HEK293 (cell line): ENCODE data around the gene NAV2.

Source experiments
- CTCF ChIA-PET: fragments of 350-600 bp; formaldehyde crosslinking; extraction: SDS; loops from one replicate; lab custom pipeline; 2021; ENCODE audit warnings: antibody characterized with exemption; lab: Yijun Ruan, JAX
- POLR2A ChIA-PET: fragments of 300-600 bp; formaldehyde crosslinking; extraction: SDS; loops from one replicate; lab custom pipeline; 2020; ENCODE audit warnings: antibody characterized with exemption, inconsistent platforms; lab: Yijun Ruan, JAX
- H3K27ac ChIP-seq: fragments of 200-500 bp; sonication (Bioruptor generic); 2 replicates; pipeline ENCODE4 v1.5.1; 2014; ENCODE audit warnings: low read depth, low read length, control low read depth, inconsistent platforms; ENCODE audit errors: extremely low read depth
- H3K36me3 ChIP-seq, 2 experiments: fragments of 200-500 bp in 1 of 2; sonication (Bioruptor generic) in 1 of 2; 1 replicate in 1 of 2; 2 replicates in 1 of 2; pipeline ENCODE4 v1.5.1; 2014 to 2017; ENCODE audit warnings: inconsistent platforms in 2 of 2, low read length in 2 of 2; ENCODE audit not compliant: control insufficient read depth in 2 of 2, insufficient read depth in 1 of 2
- H3K4me1 ChIP-seq: fragments of 200-500 bp; sonication (Bioruptor generic); 2 replicates; pipeline ENCODE4 v1.5.1; 2014; ENCODE audit warnings: mild to moderate bottlenecking, low read length, inconsistent platforms; ENCODE audit not compliant: control insufficient read depth, insufficient read depth
- H3K4me3 ChIP-seq: 2 replicates; pipeline ENCODE4 v1.5.1; 2011; ENCODE audit warnings: low read depth, mild to moderate bottlenecking, control low read depth, low read length, moderate library complexity
- H3K9me3 ChIP-seq: fragments of 200-500 bp; sonication (Bioruptor generic); 2 replicates; pipeline ENCODE4 v1.5.1; 2014; ENCODE audit warnings: low read depth, low read length, inconsistent platforms; ENCODE audit not compliant: control insufficient read depth, insufficient read depth
- BCL11B ChIP-seq: fragments of 450-650 bp; formaldehyde crosslinking; IDR thresholded peaks from 2 replicates; pipeline ENCODE4 v1.5.1; 2016; ENCODE audit warnings: low read depth, missing biosample characterization, missing genetic modification characterization
- BCL6B ChIP-seq: fragments of 450-650 bp; formaldehyde crosslinking; IDR thresholded peaks from 2 replicates; pipeline ENCODE4 v1.5.1; 2017; ENCODE audit warnings: missing biosample characterization, missing genetic modification characterization
- KLF8 ChIP-seq: fragments of 450-650 bp; formaldehyde crosslinking; IDR thresholded peaks from 2 replicates; pipeline ENCODE4 v1.5.1; 2016; ENCODE audit warnings: missing biosample characterization, missing genetic modification characterization
- SCRT1 ChIP-seq: fragments of 450-650 bp; formaldehyde crosslinking; IDR thresholded peaks from 2 replicates; pipeline ENCODE4 v1.5.1; 2016; ENCODE audit warnings: missing biosample characterization, missing genetic modification characterization, borderline replicate concordance
- SETDB1 ChIP-seq: IDR thresholded peaks from one replicate; pipeline ENCODE4 v1.6.1; 2017; ENCODE audit warnings: mild to moderate bottlenecking, low read length, moderate library complexity, mixed read lengths; ENCODE audit not compliant: insufficient read length
- ZBTB17 ChIP-seq: fragments of 450-650 bp; formaldehyde crosslinking; IDR thresholded peaks from 2 replicates; pipeline ENCODE4 v1.5.1; 2016; ENCODE audit warnings: missing biosample characterization, missing genetic modification characterization
- ZEB2 ChIP-seq: fragments of 450-650 bp; formaldehyde crosslinking; IDR thresholded peaks from 2 replicates; pipeline ENCODE4 v1.5.1; 2016; ENCODE audit warnings: missing biosample characterization, missing genetic modification characterization
- ZNF138 ChIP-seq: fragments of 450-650 bp; formaldehyde crosslinking; IDR thresholded peaks from 2 replicates; pipeline ENCODE4 v1.5.1; 2016; ENCODE audit warnings: missing biosample characterization, missing genetic modification characterization, borderline replicate concordance
- ZNF184 ChIP-seq: fragments of 450-650 bp; IDR thresholded peaks from 2 replicates; pipeline ENCODE4 v1.5.1; 2018; ENCODE audit warnings: missing biosample characterization, mild to moderate bottlenecking, missing genetic modification characterization
- ZNF19 ChIP-seq: fragments of 450-650 bp; formaldehyde crosslinking; IDR thresholded peaks from 2 replicates; pipeline ENCODE4; 2016; ENCODE audit warnings: missing biosample characterization, missing genetic modification characterization, low read depth
- ZNF202 ChIP-seq: fragments of 450-650 bp; formaldehyde crosslinking; IDR thresholded peaks from 2 replicates; pipeline ENCODE4 v1.5.1; 2016; ENCODE audit warnings: missing biosample characterization, missing genetic modification characterization, borderline replicate concordance
- ZNF221 ChIP-seq: fragments of 450-650 bp; formaldehyde crosslinking; IDR thresholded peaks from 2 replicates; pipeline ENCODE4 v1.5.1; 2017; ENCODE audit warnings: missing biosample characterization, missing genetic modification characterization, borderline replicate concordance
- ZNF292 ChIP-seq: fragments of 450-650 bp; formaldehyde crosslinking; IDR thresholded peaks from 2 replicates; pipeline ENCODE4 v1.5.1; 2016; ENCODE audit warnings: low read depth, missing biosample characterization, missing genetic modification characterization, borderline replicate concordance
- ZNF394 ChIP-seq: fragments of 450-650 bp; formaldehyde crosslinking; IDR thresholded peaks from 2 replicates; pipeline ENCODE4 v1.5.1; 2016; ENCODE audit warnings: missing biosample characterization, missing genetic modification characterization, mild to moderate bottlenecking, moderate library complexity, borderline replicate concordance
- ZNF558 ChIP-seq: fragments of 450-650 bp; formaldehyde crosslinking; IDR thresholded peaks from 2 replicates; pipeline ENCODE4 v1.5.1; 2016; ENCODE audit warnings: missing biosample characterization, missing genetic modification characterization
- ZNF623 ChIP-seq: fragments of 450-650 bp; formaldehyde crosslinking; IDR thresholded peaks from 2 replicates; pipeline ENCODE4 v1.5.1; 2016; ENCODE audit warnings: missing biosample characterization, missing genetic modification characterization
- ZNF626 ChIP-seq: fragments of 450-650 bp; sonication (Bioruptor Pico); formaldehyde crosslinking; IDR thresholded peaks from 2 replicates; pipeline ENCODE4 v1.5.1; 2018; ENCODE audit warnings: missing biosample characterization, missing genetic modification characterization, inconsistent platforms
- ZNF629 ChIP-seq: fragments of 450-650 bp; formaldehyde crosslinking; IDR thresholded peaks from 2 replicates; pipeline ENCODE4 v1.5.1; 2017; ENCODE audit warnings: missing biosample characterization, missing genetic modification characterization
- ZXDB ChIP-seq: fragments of 450-650 bp; formaldehyde crosslinking; IDR thresholded peaks from 2 replicates; pipeline ENCODE4 v1.5.1; 2016; ENCODE audit warnings: missing biosample characterization, missing genetic modification characterization
- TF ChIP-seq, protein P1 (sequence below): fragments of 450-650 bp; formaldehyde crosslinking; IDR thresholded peaks from 2 replicates; pipeline ENCODE4 v1.5.1; 2017; ENCODE audit warnings: missing biosample characterization, missing genetic modification characterization
- TF ChIP-seq, protein P2 (sequence below): fragments of 450-650 bp; formaldehyde crosslinking; IDR thresholded peaks from 2 replicates; pipeline ENCODE4 v1.5.1; 2017; ENCODE audit warnings: missing biosample characterization, missing genetic modification characterization
- TF ChIP-seq, protein P3 (sequence below): fragments of 450-650 bp; formaldehyde crosslinking; IDR thresholded peaks from 2 replicates; pipeline ENCODE4 v1.5.0; 2017; ENCODE audit warnings: missing biosample characterization, missing genetic modification characterization, borderline replicate concordance
- TF ChIP-seq, protein P4 (sequence below): fragments of 450-650 bp; IDR thresholded peaks from 2 replicates; pipeline ENCODE4 v1.5.1; 2018; ENCODE audit warnings: missing biosample characterization, missing genetic modification characterization
- TF ChIP-seq, protein P5 (sequence below): sonication (generic); formaldehyde crosslinking; IDR thresholded peaks from 2 replicates; pipeline ENCODE4 v1.8.1; 2022; ENCODE audit warnings: mild to moderate bottlenecking, moderate library complexity, missing genetic modification reagents

The NAV2 gene

GRCh38 chr11:19968860-19969259, 256.2 kb downstream of the NAV2 start (continued):
- TF ChIP-seq, protein P1, sequence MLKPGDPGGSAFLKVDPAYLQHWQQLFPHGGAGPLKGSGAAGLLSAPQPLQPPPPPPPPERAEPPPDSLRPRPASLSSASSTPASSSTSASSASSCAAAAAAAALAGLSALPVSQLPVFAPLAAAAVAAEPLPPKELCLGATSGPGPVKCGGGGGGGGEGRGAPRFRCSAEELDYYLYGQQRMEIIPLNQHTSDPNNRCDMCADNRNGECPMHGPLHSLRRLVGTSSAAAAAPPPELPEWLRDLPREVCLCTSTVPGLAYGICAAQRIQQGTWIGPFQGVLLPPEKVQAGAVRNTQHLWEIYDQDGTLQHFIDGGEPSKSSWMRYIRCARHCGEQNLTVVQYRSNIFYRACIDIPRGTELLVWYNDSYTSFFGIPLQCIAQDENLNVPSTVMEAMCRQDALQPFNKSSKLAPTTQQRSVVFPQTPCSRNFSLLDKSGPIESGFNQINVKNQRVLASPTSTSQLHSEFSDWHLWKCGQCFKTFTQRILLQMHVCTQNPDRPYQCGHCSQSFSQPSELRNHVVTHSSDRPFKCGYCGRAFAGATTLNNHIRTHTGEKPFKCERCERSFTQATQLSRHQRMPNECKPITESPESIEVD (tag by site-specific recombination), result no peak
- TF ChIP-seq, protein P2, sequence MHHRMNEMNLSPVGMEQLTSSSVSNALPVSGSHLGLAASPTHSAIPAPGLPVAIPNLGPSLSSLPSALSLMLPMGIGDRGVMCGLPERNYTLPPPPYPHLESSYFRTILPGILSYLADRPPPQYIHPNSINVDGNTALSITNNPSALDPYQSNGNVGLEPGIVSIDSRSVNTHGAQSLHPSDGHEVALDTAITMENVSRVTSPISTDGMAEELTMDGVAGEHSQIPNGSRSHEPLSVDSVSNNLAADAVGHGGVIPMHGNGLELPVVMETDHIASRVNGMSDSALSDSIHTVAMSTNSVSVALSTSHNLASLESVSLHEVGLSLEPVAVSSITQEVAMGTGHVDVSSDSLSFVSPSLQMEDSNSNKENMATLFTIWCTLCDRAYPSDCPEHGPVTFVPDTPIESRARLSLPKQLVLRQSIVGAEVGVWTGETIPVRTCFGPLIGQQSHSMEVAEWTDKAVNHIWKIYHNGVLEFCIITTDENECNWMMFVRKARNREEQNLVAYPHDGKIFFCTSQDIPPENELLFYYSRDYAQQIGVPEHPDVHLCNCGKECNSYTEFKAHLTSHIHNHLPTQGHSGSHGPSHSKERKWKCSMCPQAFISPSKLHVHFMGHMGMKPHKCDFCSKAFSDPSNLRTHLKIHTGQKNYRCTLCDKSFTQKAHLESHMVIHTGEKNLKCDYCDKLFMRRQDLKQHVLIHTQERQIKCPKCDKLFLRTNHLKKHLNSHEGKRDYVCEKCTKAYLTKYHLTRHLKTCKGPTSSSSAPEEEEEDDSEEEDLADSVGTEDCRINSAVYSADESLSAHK, result no peak

DNA sequence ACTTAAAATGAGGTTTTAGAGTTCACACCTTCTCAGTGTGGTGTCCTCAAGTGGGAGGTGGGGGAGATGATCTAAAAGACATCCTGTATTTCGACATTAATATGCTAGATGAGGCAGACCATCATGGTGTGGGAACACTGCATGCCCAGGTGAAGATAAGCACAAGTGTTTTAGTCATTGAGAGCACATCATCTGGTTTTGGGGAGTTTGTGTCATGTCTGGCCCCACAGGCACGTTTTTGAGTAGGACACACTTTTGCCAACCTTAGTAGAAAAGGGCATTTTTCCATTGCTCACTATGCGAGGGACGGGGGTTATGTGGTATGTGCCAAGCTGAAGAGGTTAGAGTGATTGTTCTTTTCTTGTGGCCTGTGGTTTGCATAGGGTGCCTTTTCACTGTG, 258.3 kb downstream of the NAV2 start:
- Histone ChIP-seq H3K27ac (no peak overlapping the region), H3K4me3 (no peak overlapping the region), H3K4me1 (no peaks in the 10 kb centered on the region), H3K36me3 (no peaks in the 10 kb centered on the region), H3K9me3 (no peaks in the 10 kb centered on the region)
- POLR2A ChIA-PET, result no interaction called here
- TF ChIP-seq ZNF558 (tag by site-specific recombination) (no peak), ZNF629 (tag by site-specific recombination) (no peak), ZNF626 (tag by site-specific recombination) (no peak), ZNF138 (tag by site-specific recombination) (no peak), SETDB1 (no peak), KLF8 (tag by site-specific recombination) (no peak), ZNF184 (tag by site-specific recombination) (no peak), ZEB2 (tag by site-specific recombination) (no peak), ZNF292 (tag by site-specific recombination) (no peak), BCL6B (no peak), ZNF202 (no peak), ZNF19 (tag by site-specific recombination) (no peak), SCRT1 (tag by site-specific recombination) (no peak), ZBTB17 (tag by site-specific recombination) (no peak)
- TF ChIP-seq, protein P3, sequence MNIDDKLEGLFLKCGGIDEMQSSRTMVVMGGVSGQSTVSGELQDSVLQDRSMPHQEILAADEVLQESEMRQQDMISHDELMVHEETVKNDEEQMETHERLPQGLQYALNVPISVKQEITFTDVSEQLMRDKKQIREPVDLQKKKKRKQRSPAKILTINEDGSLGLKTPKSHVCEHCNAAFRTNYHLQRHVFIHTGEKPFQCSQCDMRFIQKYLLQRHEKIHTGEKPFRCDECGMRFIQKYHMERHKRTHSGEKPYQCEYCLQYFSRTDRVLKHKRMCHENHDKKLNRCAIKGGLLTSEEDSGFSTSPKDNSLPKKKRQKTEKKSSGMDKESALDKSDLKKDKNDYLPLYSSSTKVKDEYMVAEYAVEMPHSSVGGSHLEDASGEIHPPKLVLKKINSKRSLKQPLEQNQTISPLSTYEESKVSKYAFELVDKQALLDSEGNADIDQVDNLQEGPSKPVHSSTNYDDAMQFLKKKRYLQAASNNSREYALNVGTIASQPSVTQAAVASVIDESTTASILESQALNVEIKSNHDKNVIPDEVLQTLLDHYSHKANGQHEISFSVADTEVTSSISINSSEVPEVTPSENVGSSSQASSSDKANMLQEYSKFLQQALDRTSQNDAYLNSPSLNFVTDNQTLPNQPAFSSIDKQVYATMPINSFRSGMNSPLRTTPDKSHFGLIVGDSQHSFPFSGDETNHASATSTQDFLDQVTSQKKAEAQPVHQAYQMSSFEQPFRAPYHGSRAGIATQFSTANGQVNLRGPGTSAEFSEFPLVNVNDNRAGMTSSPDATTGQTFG, result no peak
- CTCF ChIA-PET, result interaction anchor here (0.7 to 1.7 kb wide), 2 partner anchors 19 to 157 kb away, joined by 4 read pairs; no protein-coding TSS in a partner anchor

- H3K4me1 ChIP-seq, result no peaks in the 10 kb centered on the region
- H3K9me3 ChIP-seq, result no peaks in the 10 kb centered on the region
- ChIA-PET POLR2A (no interaction called here), CTCF (no interaction called here)
- H3K4me3 ChIP-seq, result no peak overlapping the region
- no peaks in the 10 kb centered on the region for H3K36me3 ChIP-seq
- no peak overlapping the region for H3K27ac ChIP-seq
- TF ChIP-seq BCL11B (no peak), ZNF221 (tag by site-specific recombination) (no peak), ZNF394 (no peak), ZXDB (tag by site-specific recombination) (no peak), ZNF202 (no peak), ZNF623 (tag by site-specific recombination) (no peak), ZEB2 (tag by site-specific recombination) (no peak)
- TF ChIP-seq, protein P4, sequence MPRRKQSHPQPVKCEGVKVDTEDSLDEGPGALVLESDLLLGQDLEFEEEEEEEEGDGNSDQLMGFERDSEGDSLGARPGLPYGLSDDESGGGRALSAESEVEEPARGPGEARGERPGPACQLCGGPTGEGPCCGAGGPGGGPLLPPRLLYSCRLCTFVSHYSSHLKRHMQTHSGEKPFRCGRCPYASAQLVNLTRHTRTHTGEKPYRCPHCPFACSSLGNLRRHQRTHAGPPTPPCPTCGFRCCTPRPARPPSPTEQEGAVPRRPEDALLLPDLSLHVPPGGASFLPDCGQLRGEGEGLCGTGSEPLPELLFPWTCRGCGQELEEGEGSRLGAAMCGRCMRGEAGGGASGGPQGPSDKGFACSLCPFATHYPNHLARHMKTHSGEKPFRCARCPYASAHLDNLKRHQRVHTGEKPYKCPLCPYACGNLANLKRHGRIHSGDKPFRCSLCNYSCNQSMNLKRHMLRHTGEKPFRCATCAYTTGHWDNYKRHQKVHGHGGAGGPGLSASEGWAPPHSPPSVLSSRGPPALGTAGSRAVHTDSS (tag by site-specific recombination), result no peak
- TF ChIP-seq, protein P5, sequence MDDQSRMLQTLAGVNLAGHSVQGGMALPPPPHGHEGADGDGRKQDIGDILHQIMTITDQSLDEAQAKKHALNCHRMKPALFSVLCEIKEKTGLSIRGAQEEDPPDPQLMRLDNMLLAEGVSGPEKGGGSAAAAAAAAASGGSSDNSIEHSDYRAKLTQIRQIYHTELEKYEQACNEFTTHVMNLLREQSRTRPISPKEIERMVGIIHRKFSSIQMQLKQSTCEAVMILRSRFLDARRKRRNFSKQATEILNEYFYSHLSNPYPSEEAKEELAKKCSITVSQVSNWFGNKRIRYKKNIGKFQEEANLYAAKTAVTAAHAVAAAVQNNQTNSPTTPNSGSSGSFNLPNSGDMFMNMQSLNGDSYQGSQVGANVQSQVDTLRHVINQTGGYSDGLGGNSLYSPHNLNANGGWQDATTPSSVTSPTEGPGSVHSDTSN (CRISPR knock-in tag), result no peak
Measured at GRCh38 chr11:19972091-19972490, 259.5 kb downstream of the NAV2 start.
